Epithelial cell of proximal tubule (primary cell): ENCODE data around the gene NUDT10. TPM values are rescaled to one million over a fixed set of nuclear protein-coding genes. Genes with fewer than 3 reads are reported as not detected.
"Not testable (repeated sequence)": the region's sequence is repeated elsewhere in the genome, so short reads cannot be mapped to it uniquely, and the experiment has no call there.

Source experiments
- DNase-seq: peaks from one replicate; pipeline ENCODE4 v3.0.0-alpha.2; 2011; ENCODE audit warnings: low read depth
- H3K4me3 ChIP-seq: 2 replicates; pipeline ENCODE4 v1.5.1; 2011; ENCODE audit warnings: low read depth, mild to moderate bottlenecking, low read length
- total RNA-seq: library from RNA; depleted of rRNA; stranded (reverse); fragments of >200 nt; gene quantifications from 2 replicates; pipeline ENCODE4 v1.2.3, GENCODE V29; 2015
- TF ChIP-seq, protein P1 (sequence below): conservative IDR thresholded peaks from 2 replicates; pipeline ENCODE4 v1.5.1; 2012; ENCODE audit warnings: low read depth, mild to moderate bottlenecking, low read length

NUDT10 gene
- 3.0 and 3.2 TPM in 2 replicates for total RNA-seq

DNA sequence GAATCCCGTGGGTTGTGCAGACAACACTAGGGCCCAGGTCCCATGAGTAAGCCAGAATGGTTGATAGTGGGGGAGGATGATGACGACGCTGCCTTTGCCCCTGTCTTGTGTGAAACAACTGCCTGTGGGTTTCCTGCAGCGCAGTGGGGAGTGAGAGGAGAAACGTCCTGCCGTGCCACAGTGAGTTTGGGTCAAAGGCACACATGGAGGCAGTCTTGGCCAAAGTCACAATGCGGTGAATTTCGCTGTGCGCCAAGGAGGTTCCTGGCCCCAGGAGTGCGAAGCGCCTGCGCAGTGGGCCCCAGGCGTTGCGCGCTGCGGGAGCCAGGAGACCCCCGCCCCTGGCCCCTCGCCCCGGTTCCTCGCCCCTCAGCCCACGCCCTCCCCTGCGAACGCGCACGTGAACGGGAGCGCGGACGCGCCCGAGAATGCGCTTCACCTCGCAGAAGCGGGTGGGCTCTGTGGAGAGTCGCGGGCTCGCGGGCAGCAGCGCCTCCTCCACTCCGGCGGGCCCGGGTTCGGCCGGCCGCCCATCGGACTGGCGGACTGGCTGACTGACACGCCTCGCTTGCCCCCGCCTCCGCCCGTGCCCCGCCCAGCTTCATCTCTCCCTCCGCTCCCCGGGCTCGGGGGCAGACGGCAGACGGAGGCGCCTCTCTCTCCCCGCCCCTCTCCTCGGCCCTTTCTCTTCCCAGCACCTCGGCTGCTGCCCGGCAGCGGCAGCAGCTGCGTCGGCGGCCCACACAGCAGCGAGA, at the start of gene NUDT10:
NUDT10 (plus strand) TSS at position 635 of the 755 bp plus-strand sequence. CDS start 144 bp downstream, outside the sequence.
- H3K4me3 ChIP-seq: peak within 1 kb of the TSS; percentile 41
- no peak for DNase-seq
- TF ChIP-seq, protein P1, sequence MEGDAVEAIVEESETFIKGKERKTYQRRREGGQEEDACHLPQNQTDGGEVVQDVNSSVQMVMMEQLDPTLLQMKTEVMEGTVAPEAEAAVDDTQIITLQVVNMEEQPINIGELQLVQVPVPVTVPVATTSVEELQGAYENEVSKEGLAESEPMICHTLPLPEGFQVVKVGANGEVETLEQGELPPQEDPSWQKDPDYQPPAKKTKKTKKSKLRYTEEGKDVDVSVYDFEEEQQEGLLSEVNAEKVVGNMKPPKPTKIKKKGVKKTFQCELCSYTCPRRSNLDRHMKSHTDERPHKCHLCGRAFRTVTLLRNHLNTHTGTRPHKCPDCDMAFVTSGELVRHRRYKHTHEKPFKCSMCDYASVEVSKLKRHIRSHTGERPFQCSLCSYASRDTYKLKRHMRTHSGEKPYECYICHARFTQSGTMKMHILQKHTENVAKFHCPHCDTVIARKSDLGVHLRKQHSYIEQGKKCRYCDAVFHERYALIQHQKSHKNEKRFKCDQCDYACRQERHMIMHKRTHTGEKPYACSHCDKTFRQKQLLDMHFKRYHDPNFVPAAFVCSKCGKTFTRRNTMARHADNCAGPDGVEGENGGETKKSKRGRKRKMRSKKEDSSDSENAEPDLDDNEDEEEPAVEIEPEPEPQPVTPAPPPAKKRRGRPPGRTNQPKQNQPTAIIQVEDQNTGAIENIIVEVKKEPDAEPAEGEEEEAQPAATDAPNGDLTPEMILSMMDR: no peak

DNA sequence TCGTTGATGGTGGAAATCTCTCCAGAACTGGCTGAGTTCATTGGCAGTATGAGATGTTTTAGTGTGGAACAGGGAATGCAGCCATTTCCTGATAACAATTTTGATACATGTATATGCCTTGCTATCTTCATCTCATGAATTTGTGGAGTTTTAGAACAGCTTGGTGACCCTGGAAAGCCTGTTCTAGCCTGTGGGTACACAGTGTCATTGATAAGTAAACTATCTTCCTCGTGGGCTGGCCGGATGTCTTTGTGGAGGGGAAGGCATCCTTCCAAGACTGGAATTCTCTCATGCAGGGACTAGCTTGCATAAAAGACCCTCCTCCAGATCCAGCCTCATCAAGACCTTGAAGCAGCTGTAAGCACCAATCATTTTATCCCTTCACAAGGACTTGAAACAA, 40.2 kb upstream of the NUDT10 start:
- DNase-seq: no peak
- no peak overlapping the region for H3K4me3 ChIP-seq
- TF ChIP-seq, protein P1: no peak

DNA sequence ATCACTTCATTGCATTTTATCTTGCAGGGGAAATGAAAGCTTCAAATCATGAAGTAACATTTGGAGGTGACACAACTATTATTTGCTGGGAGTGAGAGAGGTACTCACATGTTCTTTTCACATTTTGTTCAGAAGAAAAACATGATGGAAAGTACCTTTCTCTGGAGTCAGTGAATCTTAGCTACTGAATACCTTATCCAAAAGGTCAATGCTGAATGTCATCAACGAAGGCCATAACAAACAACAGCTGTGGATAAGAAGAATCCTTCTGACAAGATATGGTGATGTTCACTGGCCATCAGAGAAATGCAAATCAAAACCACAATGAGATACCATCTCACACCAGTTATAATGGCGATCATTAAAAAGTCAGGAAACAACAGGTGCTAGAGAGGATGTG, 36.5 kb upstream of the NUDT10 start:
- TF ChIP-seq, protein P1: no peak
- no peak overlapping the region for H3K4me3 ChIP-seq
- DNase-seq: no peak

DNA sequence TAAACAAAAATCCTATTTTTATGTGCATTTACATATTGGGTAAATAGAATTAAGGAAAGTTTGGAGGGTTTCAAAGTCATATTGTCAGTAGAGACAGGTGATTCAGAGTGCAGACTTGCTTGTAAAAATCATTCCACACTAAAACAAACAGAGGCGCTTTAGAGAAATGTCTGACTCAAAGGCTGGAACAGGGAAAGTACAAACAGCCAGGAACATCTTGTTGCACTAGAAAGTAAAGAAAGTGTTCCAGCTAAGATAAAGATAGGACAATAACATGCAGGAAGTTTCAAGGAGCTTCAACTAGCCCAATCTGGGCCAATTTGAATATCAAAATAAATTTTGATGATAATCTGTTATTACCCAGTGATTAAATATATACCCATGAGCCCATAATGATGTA, 16.4 kb upstream of the NUDT10 start:
- DNase-seq: no peak
- TF ChIP-seq, protein P1: no peak
- no peak overlapping the region for H3K4me3 ChIP-seq

GRCh38 chrX:51332943-51333785, 542 bp downstream of the NUDT10 start:
- H3K4me3 ChIP-seq: peak overlapping the region; percentile 41
- DNase-seq: not testable (repeated sequence)

DNA sequence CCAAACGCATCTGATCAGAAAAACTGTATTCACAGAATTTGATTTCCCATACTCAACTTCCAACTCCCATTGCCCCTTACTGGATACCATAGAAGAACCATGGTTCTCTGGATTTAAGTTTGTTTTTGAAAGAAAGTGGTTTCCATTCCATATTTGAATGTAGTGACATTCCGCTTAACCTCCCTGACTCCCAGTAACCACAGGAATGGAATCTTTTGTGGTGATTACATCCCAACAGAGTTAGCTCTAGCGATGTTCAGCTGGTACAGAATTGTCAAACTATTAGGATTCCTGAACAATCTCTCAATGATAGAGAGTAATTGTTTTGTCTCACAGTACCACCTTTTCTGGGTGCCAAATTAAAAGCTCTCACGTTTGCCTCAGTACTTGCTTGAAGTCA, 1.7 kb downstream of the NUDT10 start:
- DNase-seq: no peak
- H3K4me3 ChIP-seq: no peak overlapping the region
- TF ChIP-seq, protein P1: no peak

- TF ChIP-seq, protein P1: peak; percentile 59
- no peak overlapping the region for H3K4me3 ChIP-seq
- DNase-seq: no peak
These were observed 4.0 kb downstream of the NUDT10 start for GRCh38 chrX:51336584-51336983.
